GM15510 (cell line): ENCODE data around the gene LEFTY1.
A peak's percentile ranks its signal among the peaks of the same experiment; 100 is the strongest.

Experiments used
- POLR2A ChIP-seq: IDR thresholded peaks from 3 replicates; pipeline ENCODE4 v1.6.1; 2011; ENCODE audit warnings: borderline replicate concordance; ENCODE audit not compliant: insufficient read length; ENCODE audit errors: extremely low read depth

The LEFTY1 gene, protein sequence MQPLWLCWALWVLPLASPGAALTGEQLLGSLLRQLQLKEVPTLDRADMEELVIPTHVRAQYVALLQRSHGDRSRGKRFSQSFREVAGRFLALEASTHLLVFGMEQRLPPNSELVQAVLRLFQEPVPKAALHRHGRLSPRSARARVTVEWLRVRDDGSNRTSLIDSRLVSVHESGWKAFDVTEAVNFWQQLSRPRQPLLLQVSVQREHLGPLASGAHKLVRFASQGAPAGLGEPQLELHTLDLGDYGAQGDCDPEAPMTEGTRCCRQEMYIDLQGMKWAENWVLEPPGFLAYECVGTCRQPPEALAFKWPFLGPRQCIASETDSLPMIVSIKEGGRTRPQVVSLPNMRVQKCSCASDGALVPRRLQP

GRCh38 chr1:225888898-225889601 lies at the start of gene LEFTY1:
Gene LEFTY1 (minus strand): TSS chr1:225889146. CDS start chr1:225889066, 80 bp downstream.
- no peak for TF ChIP-seq POLR2A

DNA sequence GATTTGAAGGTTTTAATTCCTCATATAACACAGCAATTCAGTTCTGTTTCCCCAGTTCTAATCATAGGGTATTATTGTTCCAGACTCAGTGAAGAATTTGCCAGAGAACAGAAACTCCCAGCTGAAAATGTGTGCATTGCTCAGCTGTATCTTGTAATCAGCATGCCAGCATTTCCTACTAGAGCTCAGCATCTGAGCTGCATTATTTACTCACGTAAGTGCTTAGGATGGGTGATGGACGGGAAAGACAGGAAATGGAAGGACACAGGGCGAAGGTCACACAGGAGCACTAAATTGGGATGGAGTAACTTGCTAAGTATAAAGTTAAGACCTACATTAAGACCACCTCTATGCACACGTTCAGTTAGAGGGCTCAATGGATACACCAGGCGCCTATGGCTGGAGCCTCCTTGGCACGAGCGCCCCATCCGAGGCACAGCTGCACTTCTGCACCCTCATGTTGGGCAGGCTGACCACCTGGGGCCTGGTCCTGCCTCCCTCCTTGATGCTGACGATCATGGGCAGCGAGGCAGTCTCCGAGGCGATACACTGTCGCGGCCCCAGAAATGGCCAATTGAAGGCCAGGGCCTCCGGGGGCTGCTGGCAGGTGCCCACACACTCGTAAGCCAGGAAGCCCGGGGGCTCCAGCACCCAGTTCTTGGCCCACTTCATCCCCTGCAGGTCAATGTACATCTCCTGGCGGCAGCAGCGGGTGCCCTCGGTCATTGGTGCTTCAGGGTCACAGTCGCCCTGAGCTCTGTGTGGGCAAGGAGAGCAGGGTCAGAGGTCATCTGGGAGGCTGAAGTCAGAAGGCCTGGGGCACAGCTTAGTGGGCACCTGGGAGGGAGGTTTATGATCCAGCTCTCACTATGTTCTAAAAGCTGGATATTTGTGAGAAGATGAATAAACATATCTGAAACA lies 48.4 kb upstream of the LEFTY1 start:
- no peak for TF ChIP-seq POLR2A

DNA sequence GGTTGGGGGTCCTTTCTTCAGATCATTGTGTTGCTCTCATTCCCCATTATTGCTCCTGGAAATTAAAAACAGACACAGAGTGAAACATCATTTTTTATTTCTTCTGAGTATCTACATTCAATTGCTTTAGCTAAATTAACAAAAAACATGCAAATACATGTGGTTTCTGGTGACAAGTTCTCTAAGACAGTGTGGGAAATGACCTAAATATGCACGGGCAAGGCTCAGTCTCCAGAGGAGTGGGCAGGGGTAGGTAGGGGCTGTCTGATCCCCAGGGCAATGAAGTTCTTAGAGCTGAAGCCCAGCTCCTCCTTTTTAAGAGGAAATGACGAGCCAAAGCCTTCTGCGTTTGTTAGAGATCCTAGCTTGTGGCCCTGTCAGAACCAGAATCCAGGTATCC lies 47.6 kb upstream of the LEFTY1 start:
- no peak for TF ChIP-seq POLR2A

- no peak for TF ChIP-seq POLR2A
These were observed 45.8 kb upstream of the LEFTY1 start for GRCh38 chr1:225934711-225935110.

GRCh38 chr1:225933072-225933471 lies 44.1 kb upstream of the LEFTY1 start:
- no peak for TF ChIP-seq POLR2A

DNA sequence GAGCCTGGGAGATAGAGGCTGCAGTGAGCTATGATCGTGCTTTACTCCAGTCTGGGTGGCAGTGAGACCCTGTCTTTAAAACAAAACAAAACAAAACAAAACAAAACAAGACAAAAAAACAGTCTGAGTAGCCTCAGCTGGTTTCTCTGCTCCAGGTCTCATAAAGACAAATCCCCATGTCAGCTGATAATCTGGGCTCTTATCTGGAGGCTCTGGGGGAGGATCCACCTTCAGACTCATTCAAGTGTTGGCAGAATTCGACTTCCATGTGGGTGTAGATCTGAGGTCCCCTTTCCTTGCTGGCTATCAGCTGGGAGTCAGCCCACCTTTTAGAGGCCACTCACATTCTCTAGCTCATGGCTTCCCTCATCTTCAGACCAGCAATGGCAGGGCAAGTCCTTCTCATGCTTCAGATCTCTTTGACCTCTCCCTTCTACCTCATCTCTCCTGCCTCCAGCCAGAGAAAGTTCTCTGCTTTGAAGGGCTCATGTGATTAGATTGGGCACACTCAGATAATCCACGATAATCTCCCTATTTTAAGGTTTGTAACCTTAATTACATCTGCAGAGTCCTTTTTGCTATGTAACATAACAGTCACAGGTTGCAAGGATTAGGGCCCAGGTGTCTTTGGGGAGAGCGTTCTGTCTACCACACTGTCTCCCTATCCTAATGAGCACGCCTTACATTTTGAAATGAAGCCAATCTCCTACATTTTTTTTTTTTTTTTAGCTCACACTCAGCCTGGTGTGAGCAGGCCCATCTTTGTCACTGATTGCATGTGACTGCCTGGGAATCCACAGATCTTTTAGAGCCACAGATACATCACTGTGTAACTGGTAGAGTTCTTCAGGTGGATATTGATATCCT lies 42.6 kb upstream of the LEFTY1 start:
- TF ChIP-seq POLR2A, result no peak

DNA sequence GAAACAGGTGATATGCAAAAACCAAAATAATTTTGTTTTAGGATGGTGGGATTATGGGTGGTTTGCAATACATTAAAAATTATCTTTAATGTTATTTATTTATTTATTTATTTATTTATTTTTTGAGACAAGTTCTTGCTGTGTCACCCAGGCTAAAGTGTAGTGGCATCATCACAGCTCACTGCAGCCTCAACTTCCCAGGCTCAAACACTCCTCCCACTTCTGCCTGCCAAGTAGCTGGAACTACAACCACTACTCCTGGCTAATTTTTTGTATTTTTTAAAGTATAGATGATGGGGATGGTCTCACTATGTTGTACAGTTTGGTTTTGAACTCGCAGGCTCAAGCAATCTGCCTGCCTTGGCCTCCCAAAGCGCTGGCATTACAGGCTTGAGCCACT lies 41.6 kb upstream of the LEFTY1 start:
- TF ChIP-seq POLR2A, result no peak

DNA sequence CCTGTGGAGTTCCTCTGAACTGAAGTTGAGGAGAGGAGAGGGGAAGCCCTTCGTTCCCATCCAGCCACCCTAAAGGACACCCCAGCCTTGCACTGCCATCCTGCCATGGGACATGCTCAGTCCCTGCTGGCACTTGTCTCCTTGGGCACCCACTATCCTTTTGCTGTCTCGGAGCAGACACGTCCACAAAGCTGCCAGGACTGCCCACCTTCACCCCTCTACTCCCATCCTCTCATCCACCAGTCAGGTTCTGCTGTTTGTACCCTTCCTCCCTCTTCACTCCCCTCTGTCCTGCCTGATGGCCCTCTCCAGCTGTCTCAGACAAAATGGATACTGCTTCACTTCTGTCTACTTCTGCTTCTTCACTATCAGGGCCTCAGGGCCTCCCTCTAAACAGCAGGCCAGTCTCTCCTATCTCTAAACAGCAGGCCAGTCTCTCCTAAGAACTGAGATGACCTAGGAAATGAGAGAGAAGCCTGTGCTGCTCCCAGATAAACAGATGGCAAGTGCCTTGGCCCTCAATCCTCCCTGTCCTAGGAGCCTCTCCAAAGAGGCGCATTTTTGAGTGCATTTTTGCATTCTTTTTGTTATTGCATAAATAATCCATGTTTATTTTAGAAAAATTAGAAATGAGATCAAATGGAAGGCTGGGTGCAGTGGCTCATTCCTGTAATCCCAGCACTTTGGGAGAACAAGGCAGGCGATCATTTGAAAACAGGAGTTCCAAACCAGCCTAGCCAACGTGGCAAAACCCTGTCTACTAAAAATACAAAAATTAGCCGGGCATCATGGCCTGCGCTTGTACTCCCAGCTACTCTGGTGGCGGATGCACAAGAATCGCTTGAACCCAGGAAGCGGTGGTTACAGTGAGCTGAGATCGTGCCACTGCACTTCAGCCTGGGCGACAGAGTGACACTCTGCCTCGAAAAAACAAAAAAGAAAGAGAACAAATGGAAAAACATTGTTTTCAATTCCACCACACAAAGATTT lies 39.5 kb upstream of the LEFTY1 start:
- TF ChIP-seq POLR2A, result no peak

DNA sequence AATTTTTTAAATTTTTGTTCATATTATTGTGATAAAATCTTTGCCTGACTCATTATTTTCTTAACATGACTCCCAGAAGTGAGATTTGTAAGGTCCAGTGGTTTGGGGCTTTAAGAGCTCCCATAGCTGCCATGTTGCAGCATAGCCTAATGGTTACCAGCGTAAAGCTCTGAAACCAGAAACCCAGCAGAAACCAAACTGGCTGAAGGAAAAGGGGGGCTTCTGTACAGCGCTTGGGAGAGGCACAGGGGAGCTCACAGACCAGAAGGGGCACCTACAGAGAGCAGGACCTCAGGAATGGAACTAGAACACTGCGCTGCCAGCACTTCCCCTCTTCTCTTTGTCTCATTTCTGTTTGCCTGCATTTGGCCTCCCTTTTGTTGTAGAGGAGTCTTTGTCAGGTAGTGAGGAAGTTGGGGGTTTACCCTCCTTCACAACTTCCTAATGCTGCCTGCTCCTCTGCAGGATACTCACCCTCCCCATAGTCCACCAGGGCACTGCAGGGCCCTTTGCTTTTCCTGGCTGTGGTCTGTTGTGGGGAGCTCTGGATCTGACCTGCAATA lies 37.7 kb upstream of the LEFTY1 start:
- no peak for TF ChIP-seq POLR2A

DNA sequence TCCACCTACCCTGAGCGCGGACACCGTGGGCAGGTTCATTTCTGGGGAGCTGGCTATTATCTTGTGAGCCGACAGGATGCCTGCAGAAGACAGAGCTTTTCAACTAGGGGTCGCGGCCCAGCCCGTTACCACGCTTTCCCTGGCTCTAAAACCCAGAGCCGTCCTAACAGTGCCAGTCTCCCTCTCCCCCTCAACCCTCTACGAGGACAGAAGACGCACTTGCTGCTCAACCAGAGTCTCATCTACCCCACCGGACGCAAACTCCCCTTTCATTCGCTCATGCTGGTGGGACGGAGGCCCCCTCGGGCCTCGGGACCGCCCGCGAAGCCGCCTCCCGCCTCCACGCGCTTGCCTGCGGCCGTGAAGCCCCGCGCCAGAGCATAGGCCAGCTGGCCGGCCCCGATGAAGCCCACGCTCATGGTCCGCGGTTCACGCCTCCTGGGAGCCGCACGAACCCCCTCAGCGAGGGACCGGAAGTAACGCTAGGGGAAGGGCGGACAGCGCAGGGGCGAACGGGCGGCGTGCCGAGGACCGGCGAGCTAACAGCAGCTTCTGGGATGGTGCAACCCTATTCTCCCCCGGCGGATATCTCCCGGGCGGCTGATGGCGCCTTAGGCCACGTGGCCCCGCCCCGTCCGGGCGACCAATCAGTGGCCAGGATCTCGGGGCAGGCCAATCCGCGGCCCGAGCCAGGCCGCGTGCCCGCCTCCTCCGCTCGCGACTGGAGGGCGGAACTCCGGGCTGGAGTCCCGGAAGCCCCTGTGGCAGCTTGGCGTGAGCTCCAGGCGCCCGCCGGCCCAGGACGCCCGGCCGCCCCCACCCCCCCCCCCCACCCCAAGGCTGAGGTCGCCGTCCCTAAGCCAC lies 35.0 kb upstream of the LEFTY1 start, which contains the start of gene PYCR2:
PYCR2 (minus strand) TSS at position 559 of the 864 bp plus-strand sequence; CDS start at position 419, 140 bp downstream.
- peak; percentile 93 for TF ChIP-seq POLR2A

DNA sequence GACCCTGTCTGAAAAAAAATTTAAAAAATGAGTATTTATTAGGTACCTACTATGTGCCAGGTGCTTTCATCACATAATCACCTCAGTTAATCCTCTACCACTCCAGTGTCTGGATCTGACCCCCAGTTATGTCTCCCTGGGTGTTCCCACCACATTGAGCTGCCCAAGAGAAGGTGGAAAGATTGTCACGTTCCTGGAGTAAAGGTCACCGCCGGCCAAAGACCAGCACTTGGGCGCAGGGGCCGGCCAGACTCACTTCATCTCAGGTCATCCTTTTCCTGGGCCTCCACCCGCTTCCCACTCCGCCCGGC lies 34.4 kb upstream of the LEFTY1 start:
- no peak for TF ChIP-seq POLR2A
